HepG2 (cell line): ENCODE data around the gene TMEM183A. TPM values are rescaled to one million over a fixed set of nuclear protein-coding genes. Genes with fewer than 3 reads are reported as not detected.

Experiments used
- ATAC-seq: fragments of 200-7000 bp; cut with Tn5 transposase; 3 replicates; pipeline ENCODE4 v1.9.1; 2020; ENCODE audit warnings: mild to moderate bottlenecking, moderate library complexity
- BruUV-seq: library from RNA; stranded (reverse); fragments of 400-500 nt; replicated peaks from 2 replicates; lab custom pipeline; 2021; lab: Mats Ljungman, UMichigan
- CTCF ChIA-PET: fragments of 300-600 bp; formaldehyde crosslinking; extraction: SDS; loops from one replicate; lab custom pipeline; 2021; ENCODE audit warnings: low total read pairs, inconsistent platforms, low intra/inter-chr PET ratio; lab: Yijun Ruan, JAX
- POLR2A ChIA-PET: fragments of 350-600 bp; sonication (Branson Sonifier 250); formaldehyde crosslinking; loops from one replicate; lab custom pipeline; 2020; ENCODE audit warnings: antibody characterized with exemption, inconsistent platforms; lab: Yijun Ruan, JAX
- DNase-seq: peaks from one replicate; pipeline ENCODE4 v3.0.0-alpha.2; 2015; ENCODE audit warnings: low spot score
- FAIRE-seq: peaks from 3 replicates; lab custom pipeline; 2011; peaks lifted over from hg19 to GRCh38; lab: Jason Lieb, UNC
- H2AFZ ChIP-seq: one replicate; pipeline ENCODE4 v1.6.1; 2011; ENCODE audit warnings: low read length, inconsistent platforms
- H3K27ac ChIP-seq: fragments of 300-600 bp; 3 replicates; pipeline ENCODE4 v1.8.0; 2011; ENCODE audit warnings: mixed run types, mild to moderate bottlenecking, mixed read lengths, low read length, inconsistent platforms; ENCODE audit not compliant: insufficient read depth; ENCODE audit errors: extremely low read length
- H3K27me3 ChIP-seq, 2 experiments: fragments of 200-600 bp in 1 of 2; 2 replicates in 1 of 2; 3 replicates in 1 of 2; pipeline versions ENCODE4 v1.6.0 to v1.8.0; 2011; ENCODE audit warnings: low read length in 2 of 2, mild to moderate bottlenecking in 2 of 2, moderate library complexity in 2 of 2, inconsistent platforms in 1 of 2; ENCODE audit not compliant: insufficient read depth in 2 of 2, control insufficient read depth in 1 of 2
- H3K36me3 ChIP-seq, 2 experiments: fragments of 200-600 bp in 1 of 2; replicated peaks in 1 of 2; 2 replicates in 1 of 2; 3 replicates in 1 of 2; pipeline versions ENCODE4 v1.5.1 to v1.8.0; 2011; ENCODE audit warnings: low read length in 2 of 2, inconsistent platforms in 1 of 2; ENCODE audit not compliant: insufficient read depth in 2 of 2, control insufficient read depth in 1 of 2
- H3K4me1 ChIP-seq: 2 replicates; pipeline ENCODE4 v1.5.1; 2012; ENCODE audit warnings: low read length, inconsistent platforms; ENCODE audit not compliant: insufficient read depth
- H3K4me2 ChIP-seq: 2 replicates; pipeline ENCODE4 v1.6.0; 2011; ENCODE audit warnings: low read depth, low read length, inconsistent platforms
- H3K4me3 ChIP-seq, 3 experiments: fragments of 200-600 bp in 1 of 3; sonication (generic), shearing (Covaris generic) in 1 of 3; replicated peaks in 1 of 3; 2 replicates each; pipeline ENCODE4 v1.5.1; 2011 to 2016; ENCODE audit warnings: low read length in 3 of 3, inconsistent platforms in 2 of 3, low read depth in 2 of 3, mild to moderate bottlenecking in 2 of 3, control low read depth in 1 of 3, mixed read lengths in 1 of 3; ENCODE audit not compliant: insufficient read depth in 1 of 3
- H3K79me2 ChIP-seq: one replicate; pipeline ENCODE4 v1.6.1; 2011; ENCODE audit warnings: low read length, inconsistent platforms; ENCODE audit not compliant: insufficient read depth
- H3K9ac ChIP-seq: 2 replicates; pipeline ENCODE4 v1.6.0; 2011; ENCODE audit warnings: mild to moderate bottlenecking, low read depth, low read length, inconsistent platforms; ENCODE audit not compliant: insufficient read depth
- H3K9me3 ChIP-seq: 2 replicates; pipeline ENCODE4 v1.5.1; 2012; ENCODE audit warnings: mild to moderate bottlenecking, low read length
- H4K20me1 ChIP-seq: 2 replicates; pipeline ENCODE4 v1.6.0; 2011; ENCODE audit warnings: inconsistent platforms, mild to moderate bottlenecking, low read length, moderate library complexity; ENCODE audit not compliant: insufficient read depth
- ASH2L ChIP-seq: fragments of 300-600, 200-600 bp; sonication (generic); IDR thresholded peaks from 2 replicates; pipeline ENCODE4 v1.7.0; 2017; ENCODE audit warnings: low read depth, mild to moderate bottlenecking, moderate library complexity, mixed read lengths, low read length; ENCODE audit not compliant: insufficient read length
- CENPBD1 ChIP-seq: sonication (generic); formaldehyde crosslinking; IDR thresholded peaks from 2 replicates; pipeline ENCODE4 v1.8.0; 2022; ENCODE audit warnings: missing genetic modification reagents, low read depth, mild to moderate bottlenecking, borderline replicate concordance
- JARID2 ChIP-seq: sonication (generic); formaldehyde crosslinking; IDR thresholded peaks from 2 replicates; pipeline ENCODE4 v1.8.1; 2023; ENCODE audit warnings: missing genetic modification reagents, inconsistent platforms; ENCODE audit not compliant: insufficient replicate concordance
- MTA3 ChIP-seq: sonication (generic); formaldehyde crosslinking; IDR thresholded peaks from 2 replicates; pipeline ENCODE4 v1.4.0; 2020; ENCODE audit warnings: missing genetic modification reagents
- SYNCRIP ChIP-seq: fragments of 200-400 bp; formaldehyde crosslinking; IDR thresholded peaks from 2 replicates; pipeline ENCODE4 v1.6.1; 2018; ENCODE audit warnings: mild to moderate bottlenecking, low read depth, low read length; ENCODE audit not compliant: insufficient read depth
- ZBTB25 ChIP-seq: IDR thresholded peaks from 2 replicates; pipeline ENCODE4 v1.6.1; 2018; ENCODE audit warnings: missing genetic modification reagents
- WGBS: methylation state at CpG from one replicate; pipeline ENCODE4 v1.1.6; 2017; ENCODE audit warnings: low lambda C conversion rate; 5-methylcytosine and 5-hydroxymethylcytosine counted together
- in situ Hi-C: cut with HindIII; loops from 2 replicates; pipeline ENCODE4 v1.10.0; 2017; ENCODE audit warnings: low pct_unique_long_range_greater_than_20kb; ENCODE audit not compliant: extremely low pct_ligation_motif_present
- intact Hi-C: fragments of 100-400 bp; cut with micrococcal nuclease; formaldehyde crosslinking; loops from one replicate; pipeline ENCODE4 v1.10.0; 2022; ENCODE audit not compliant: unreplicated experiment
- polyA plus RNA-seq, 8 experiments: library from polyadenylated mRNA; depleted of rRNA in 3 of 8; stranded (reverse) in 7 of 8; unstranded in 1 of 8; fragments of >200 nt; fragmentation: Illumina TruSeq in 4 of 8; extraction: Trizol in 4 of 8; gene quantifications; 2 replicates each; pipeline versions ENCODE4 v1.2.1 to v1.2.3, GENCODE V29; 2011 to 2016; ENCODE audit warnings: low read depth in 4 of 8, missing spikeins in 1 of 8, mixed read lengths in 1 of 8; ENCODE audit not compliant: insufficient read depth in 1 of 8
- total RNA-seq, 5 experiments: library from RNA; depleted of rRNA; stranded (reverse); fragments of >200 nt; fragmentation: Illumina TruSeq; extraction: Trizol; gene quantifications; 2 replicates each; pipeline ENCODE4 v1.2.3, GENCODE V29; 2016; ENCODE audit warnings: low read depth in 1 of 5
- TF ChIP-seq, protein P1 (sequence below): IDR thresholded peaks from 2 replicates; pipeline ENCODE4 v1.4.0; 2020; ENCODE audit warnings: mild to moderate bottlenecking, missing genetic modification reagents

TMEM183A gene
- total and polyA plus RNA-seq, 2 of the 13 experiments (the other 11 are each of a cell fraction or from before 2014, with no cell fraction given), result 59.7 to 82.0 TPM

DNA sequence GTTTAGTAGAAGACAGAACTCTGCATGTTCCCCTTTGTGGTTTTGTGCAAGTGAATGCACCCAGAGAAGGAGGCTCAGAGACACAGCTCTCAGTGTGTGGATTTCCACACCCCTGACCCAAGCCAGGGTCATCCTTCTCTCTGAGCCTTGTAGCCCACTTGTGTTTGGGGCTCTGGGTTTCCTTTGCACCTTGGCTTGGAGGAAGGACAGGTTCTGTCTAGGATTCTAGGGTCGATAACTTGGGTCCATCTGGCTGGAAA is 51.4 kb downstream of the TMEM183A start:
- Histone ChIP-seq H4K20me1 (no peaks in the 10 kb centered on the region), H3K27me3 (peaks cover under 1 to 1% of the 10 kb centered on the region in 2 experiments; a peak in 3 of 5 replicates), H3K27ac (no peak overlapping the region), H3K4me1 (peaks cover 10% of the 10 kb centered on the region), H3K79me2 (no peaks in the 10 kb centered on the region), H3K36me3 (no peaks in the 10 kb centered on the region), H3K4me2 (no peak overlapping the region), H3K4me3 (no peak overlapping the region)
- FAIRE-seq (no peak), ATAC-seq (no peak)
- BruUV-seq, result no TSS peak
- intact Hi-C loops (no loop called here), in situ Hi-C loops (no loop called here)
- POLR2A ChIA-PET, result no interaction called here
- no peak for TF ChIP-seq SYNCRIP
- TF ChIP-seq, protein P1, sequence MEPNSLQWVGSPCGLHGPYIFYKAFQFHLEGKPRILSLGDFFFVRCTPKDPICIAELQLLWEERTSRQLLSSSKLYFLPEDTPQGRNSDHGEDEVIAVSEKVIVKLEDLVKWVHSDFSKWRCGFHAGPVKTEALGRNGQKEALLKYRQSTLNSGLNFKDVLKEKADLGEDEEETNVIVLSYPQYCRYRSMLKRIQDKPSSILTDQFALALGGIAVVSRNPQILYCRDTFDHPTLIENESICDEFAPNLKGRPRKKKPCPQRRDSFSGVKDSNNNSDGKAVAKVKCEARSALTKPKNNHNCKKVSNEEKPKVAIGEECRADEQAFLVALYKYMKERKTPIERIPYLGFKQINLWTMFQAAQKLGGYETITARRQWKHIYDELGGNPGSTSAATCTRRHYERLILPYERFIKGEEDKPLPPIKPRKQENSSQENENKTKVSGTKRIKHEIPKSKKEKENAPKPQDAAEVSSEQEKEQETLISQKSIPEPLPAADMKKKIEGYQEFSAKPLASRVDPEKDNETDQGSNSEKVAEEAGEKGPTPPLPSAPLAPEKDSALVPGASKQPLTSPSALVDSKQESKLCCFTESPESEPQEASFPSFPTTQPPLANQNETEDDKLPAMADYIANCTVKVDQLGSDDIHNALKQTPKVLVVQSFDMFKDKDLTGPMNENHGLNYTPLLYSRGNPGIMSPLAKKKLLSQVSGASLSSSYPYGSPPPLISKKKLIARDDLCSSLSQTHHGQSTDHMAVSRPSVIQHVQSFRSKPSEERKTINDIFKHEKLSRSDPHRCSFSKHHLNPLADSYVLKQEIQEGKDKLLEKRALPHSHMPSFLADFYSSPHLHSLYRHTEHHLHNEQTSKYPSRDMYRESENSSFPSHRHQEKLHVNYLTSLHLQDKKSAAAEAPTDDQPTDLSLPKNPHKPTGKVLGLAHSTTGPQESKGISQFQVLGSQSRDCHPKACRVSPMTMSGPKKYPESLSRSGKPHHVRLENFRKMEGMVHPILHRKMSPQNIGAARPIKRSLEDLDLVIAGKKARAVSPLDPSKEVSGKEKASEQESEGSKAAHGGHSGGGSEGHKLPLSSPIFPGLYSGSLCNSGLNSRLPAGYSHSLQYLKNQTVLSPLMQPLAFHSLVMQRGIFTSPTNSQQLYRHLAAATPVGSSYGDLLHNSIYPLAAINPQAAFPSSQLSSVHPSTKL (CRISPR knock-in tag), result no peak
- TF ChIP-seq JARID2, result no peak
- no peak for TF ChIP-seq CENPBD1 (CRISPR knock-in tag)
- TF ChIP-seq MTA3 (CRISPR knock-in tag), result no peak
- no peak for TF ChIP-seq ASH2L
- TF ChIP-seq ZBTB25 (CRISPR knock-in tag), result no peak
- TF ChIP-seq, all 625 proteins: peak for 0
- Histone ChIP-seq H3K9me3 (no peaks in the 10 kb centered on the region), H3K9ac (no peak overlapping the region), H2AFZ (no peak overlapping the region)
- DNase-seq, result no peak
- CTCF ChIA-PET, result no interaction called here
- WGBS, result 0% methylated on average over 1 of the region's 1 CpG
